NT2/D1 (cell line): ENCODE results near the gene NDE1.

Experiments
- SUZ12 ChIP-seq: IDR thresholded peaks from 2 replicates; pipeline ENCODE4 v1.6.1; 2011; ENCODE audit not compliant: insufficient read length, insufficient read depth; ENCODE audit errors: extremely low read depth
- YY1 ChIP-seq: IDR thresholded peaks from 2 replicates; pipeline ENCODE4 v1.6.1; 2011; ENCODE audit not compliant: insufficient read length, insufficient read depth
- ZNF274 ChIP-seq: IDR thresholded peaks from 2 replicates; pipeline ENCODE4 v1.6.1; 2011; ENCODE audit warnings: mild to moderate bottlenecking, low read depth, low read length

DNA sequence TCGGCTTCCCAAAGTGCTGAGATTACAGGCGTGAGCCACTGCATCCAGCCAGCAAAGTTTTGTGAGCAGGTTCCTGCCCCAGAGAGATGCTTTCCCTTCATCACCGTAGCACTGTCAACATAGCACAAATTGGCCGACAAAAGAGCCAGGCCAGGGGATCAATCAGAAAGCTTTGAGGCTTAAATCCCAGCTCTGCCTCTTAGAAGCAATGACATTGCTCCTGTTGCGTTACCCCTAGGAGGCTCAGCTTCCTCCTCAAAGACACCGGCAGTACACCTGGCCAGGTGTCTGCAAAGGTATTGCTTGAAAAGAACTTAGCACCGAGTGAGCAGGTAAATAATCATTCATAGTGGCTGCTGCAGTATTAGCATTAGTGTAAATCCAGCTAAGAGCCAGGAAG lies 86.5 kb downstream of the NDE1 start:
- TF ChIP-seq YY1 (no peak), ZNF274 (no peak), SUZ12 (no peak)
